Stimulated activated CD8-positive, alpha-beta memory T cell treated with anti-CD3 and anti-CD28 coated beads, Interleukin-2, amount 100 ng/mL, for 1 hour (primary cell): Measurements from ENCODE around the gene SLC25A11.

Experiments
- DNase-seq, 2 donors: peaks; one replicate each; pipeline ENCODE4 v3.0.0-alpha.2; 2020; ENCODE audit warnings: low read depth in 2 of 2

Gene SLC25A11

GRCh38 chr17:4966844-4967538, 27.1 kb upstream of the SLC25A11 start:
- DNase-seq, result peak; percentile 87 to 89

GRCh38 chr17:4965311-4965986, 25.6 kb upstream of the SLC25A11 start:
- no peak for DNase-seq

DNA sequence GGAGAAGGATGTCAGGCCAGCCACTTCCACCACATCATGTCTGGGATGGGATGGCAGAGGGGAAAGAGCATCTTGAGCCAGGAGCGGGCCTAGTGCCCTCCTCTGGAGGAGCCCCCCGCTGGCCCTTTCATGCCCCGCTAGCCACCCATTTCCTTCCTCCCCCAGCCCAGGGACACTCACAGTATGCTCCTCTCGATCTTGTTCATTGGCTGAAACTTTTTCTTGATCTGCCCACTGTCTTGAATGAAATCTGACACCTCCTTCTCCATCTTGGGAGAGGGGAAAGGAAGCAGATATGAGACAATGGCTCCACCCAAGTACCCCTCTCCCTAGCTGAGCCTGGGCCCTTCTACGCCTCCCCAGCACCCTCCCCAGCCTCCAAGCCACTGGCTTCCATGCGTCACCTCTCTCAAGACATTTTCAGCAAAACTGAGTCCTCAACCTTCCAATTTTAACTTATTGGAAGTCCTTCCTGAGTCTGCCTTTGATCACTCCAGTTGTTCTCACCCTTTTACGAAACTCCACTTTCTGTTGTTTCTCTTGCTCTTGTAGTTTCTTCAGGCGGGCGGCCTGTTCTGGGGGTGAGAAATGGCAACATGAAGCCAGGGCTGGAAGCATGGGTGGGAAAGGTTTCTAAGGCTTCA, 20.6 kb upstream of the SLC25A11 start:
- no peak for DNase-seq

DNA sequence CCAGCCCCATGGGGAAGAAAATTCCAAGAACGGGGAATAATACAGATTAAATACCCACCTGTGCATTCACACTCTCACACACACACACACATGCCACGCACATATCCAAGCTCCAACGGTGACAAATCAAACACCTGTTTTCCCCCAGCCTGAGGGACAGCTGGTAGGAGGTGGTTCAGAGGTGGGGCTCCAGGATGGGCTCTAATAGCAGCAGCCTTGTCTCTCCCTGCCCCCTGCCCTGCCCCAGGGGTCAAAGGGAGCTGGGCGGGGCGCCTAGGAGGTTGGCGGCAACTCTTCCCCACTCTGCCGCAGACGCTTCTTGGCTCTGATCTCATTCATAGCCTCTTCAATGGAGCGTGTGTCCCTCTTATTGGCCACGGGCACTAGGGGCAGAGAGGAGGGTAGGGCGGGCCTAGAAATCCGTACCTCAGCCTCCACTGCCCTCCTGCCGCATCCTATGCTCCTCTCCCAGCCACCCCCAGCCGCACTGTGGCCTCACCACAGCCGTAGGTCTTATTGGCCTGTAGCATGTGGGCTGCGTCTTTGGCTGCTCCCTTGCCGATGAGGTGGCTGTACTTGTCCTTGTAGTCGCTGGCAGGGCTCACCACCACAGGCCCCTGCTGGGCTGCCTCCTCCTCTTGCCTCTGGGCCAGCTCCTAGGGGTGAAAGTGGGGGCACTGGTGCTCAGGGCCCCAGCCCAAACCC, 19.6 kb upstream of the SLC25A11 start:
- DNase-seq, result no peak

DNA sequence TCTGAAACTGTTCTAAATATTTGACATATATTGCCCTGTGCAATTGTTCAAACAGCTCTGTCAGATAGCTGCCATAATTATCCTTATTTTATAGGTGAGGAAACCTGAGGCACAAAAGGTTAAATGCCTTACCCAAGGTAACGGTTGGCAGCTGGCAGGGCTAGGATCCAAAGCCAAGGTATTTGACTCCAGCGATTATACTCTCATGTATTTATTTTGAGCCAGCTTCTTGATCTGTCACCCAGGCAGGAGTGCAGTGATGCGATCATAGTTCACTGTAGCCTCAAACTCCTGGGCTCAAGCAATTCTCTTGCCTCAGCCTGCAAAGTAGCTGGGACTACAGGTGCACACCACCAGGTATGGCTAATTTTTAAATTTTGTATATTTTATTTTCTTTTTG, 18.3 kb upstream of the SLC25A11 start:
- no peak for DNase-seq

DNA sequence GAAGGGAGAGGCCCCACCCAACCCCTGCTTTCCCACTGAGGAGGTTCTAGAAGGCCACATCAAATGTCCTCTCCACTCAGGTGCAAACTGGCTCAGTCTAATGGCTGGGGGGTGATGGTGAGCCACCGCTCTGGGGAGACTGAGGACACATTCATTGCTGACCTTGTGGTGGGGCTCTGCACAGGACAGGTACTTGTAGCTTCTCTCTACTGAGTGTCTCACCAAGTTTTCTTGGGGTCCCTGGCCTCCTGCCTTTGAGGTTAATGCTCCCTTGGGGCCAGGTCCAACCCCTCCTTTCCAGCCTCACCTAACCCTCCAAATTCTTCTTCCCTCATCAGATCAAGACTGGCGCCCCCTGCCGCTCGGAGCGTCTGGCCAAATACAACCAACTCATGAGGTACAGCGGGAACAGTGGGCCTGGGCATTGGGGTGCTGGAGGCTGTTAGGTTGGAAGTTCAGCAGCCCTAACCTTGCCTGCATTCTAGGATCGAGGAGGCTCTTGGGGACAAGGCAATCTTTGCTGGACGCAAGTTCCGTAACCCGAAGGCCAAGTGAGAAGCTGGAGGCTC, 16.7 kb upstream of the SLC25A11 start:
- DNase-seq, result peak in 1 of 2 donors; percentile 30

DNA sequence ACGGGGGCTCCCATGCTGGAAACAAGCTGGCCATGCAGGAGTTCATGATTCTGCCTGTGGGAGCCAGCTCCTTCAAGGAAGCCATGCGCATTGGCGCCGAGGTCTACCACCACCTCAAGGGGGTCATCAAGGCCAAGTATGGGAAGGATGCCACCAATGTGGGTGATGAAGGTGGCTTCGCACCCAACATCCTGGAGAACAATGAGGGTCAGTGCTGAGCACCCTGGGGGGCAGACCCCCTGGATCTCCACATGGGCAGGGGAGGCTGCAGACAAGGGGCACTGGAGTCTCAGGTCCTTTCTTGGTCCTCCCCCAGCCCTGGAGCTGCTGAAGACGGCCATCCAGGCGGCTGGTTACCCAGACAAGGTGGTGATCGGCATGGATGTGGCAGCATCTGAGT, 15.2 kb upstream of the SLC25A11 start:
- DNase-seq, result no peak

GRCh38 chr17:4953451-4953961, 13.7 kb upstream of the SLC25A11 start:
- DNase-seq, result no peak

DNA sequence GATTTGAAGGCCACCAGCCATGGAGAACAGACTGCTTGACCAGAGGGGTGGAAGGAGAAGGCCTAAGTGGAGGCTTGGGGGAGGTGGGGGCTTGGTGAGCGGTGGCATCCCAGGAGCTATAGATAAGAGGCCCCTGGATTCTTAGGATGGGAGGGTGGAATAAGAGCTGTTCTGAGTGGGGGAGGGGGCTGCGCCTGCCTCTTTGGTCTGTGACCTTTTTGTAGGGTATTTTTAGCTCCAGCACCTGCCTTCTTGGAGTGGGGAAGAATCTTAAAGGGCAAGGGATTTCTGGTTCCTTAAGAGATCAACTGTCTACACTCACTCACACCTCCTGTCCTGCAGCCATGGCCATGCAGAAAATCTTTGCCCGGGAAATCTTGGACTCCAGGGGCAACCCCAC, 11.6 kb upstream of the SLC25A11 start:
- no peak for DNase-seq

DNA sequence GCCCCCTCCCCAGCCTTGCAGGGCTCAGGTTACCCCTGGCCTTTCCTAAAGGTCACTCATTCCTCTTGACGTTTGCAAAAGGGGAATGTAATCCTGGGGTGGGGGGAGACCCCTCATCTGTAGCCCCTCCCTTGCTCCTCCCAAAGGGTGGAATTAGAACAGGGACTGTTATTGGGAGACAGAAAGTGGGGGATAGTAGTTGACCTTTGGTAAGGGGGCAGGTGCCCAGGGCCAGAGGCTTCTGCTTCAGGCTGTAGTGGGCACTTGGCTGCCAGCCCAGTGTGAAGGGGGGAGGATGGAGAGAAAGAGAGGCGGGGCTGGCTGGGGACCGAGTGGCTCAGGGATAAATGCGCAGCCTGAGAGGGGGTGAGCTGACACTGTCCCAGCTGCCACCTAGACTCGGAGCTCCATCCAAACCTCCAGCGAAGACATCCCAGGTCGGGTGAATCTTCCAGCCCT, 10.9 kb upstream of the SLC25A11 start, which contains the start of gene ENO3:
Gene ENO3 (plus strand): TSS at position 374 of the 459 bp plus-strand sequence. CDS start 711 bp downstream, outside the sequence.
- DNase-seq, result no peak

GRCh38 chr17:4950075-4950745, 10.4 kb upstream of the SLC25A11 start:
- DNase-seq, result no peak

GRCh38 chr17:4949321-4950074, 9.7 kb upstream of the SLC25A11 start:
- peak in 1 of 2 donors; percentile 54 for DNase-seq

DNA sequence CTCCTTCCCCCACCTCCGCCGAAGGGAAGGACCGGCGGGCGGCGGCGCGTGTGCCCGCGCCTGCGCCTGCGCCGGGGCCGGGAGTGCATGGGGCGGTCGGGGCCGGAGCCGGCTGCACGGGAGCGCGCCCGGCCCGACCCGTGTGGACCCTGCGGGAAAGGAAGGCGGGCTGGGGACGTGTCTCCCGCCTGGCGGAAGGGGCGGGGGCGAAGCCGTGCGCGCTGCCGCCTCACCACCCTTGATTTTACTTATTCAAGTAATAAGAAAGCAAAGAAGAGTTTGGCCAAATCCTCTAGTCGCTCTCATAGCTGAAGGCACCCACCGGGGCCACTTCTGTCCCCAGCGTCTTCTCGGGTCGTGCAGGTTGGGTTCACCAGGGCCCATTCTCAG, 9.1 kb upstream of the SLC25A11 start:
- DNase-seq, result peak in 1 of 2 donors; percentile 39

DNA sequence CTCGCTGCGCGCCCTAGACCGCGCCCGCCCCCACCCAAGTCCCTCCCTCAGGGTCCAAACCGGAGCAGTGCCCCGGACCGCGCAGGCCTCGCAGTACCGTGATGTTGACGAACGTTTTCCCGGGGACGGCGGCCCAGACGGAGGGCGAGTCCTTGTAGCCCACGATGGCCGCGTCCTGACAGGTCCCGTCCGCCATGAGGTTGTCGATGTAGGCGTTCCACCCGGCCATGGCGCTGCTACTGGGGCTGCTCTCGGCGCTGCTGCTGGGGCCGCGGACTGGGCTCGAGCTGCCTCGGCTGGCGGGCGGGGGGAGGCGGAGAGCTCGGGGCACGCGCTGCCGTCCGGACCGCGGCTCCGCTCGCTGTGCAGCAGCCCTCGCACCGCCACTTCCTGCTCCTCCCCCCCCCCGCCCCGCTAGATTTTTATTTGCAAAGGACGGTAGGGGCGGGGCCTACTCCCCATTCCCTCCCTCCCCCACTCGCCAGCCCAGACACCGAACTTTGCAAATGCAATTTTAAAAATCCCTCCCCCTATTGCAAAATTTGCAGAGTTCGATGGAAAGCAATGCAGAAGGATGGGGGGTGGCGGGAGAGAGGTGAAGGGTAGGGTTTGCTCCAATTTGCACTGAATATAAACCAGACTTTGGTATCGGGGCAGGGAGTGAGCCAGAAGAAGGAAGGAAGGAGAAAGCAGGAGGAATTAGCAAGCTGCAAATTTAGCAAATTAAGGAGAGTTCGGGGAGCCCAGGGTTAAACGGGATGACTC, 8.5 kb upstream of the SLC25A11 start, which contains the start of gene PFN1:
Gene PFN1 (minus strand): TSS at position 365 of the 765 bp plus-strand sequence. CDS start 136 bp downstream, at position 229.
- peak; percentile 77 to 85 for DNase-seq

- peak in 1 of 2 donors; percentile 51 for DNase-seq
These were observed 7.7 kb upstream of the SLC25A11 start for GRCh38 chr17:4947411-4948165.

- no peak for DNase-seq
These were observed 7.2 kb upstream of the SLC25A11 start for GRCh38 chr17:4947010-4947410.

DNA sequence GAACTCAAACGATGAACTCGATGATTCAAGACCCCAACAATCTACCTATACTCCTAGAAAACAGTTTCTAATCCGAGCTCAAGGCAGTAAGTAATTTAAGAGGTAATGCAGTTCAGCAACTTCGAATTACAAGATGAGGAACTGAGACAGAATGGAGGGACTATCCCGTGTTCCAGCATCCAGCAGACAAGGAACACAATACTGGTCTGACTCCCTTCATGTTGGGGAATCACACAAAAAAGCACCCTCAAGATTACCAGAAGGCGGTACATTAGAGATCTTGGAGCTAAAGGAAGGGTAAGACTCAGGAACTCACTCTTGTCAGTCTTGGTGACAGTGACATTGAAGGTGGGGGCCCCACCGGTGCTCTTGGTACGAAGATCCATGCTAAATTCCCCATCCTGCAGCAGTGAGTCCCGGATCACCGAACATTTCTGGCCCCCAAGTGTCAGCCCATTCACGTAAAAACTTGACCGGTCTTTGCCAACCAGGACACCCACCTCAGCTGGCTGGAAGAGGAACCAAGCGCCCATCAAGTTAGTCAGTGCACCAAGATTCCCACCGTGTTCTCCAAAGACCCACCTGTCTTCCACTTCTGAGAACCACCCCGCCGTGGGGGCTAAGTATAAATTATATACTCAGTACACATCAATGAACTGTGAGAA, 6.6 kb upstream of the SLC25A11 start:
- no peak for DNase-seq

- no peak for DNase-seq
These were observed 6.1 kb upstream of the SLC25A11 start for GRCh38 chr17:4945944-4946280.
